Measurements from ENCODE around the gene GOPC.

- TF ChIP-seq CTCF (conservative IDR thresholded peaks at IDR 0.05; ENCODE audit: low read depth in 2 of 2) (no peak), POLR2AphosphoS5 (IDR thresholded peaks at IDR 0.05; ENCODE audit: low read depth) (no peak), EZH2 (IDR thresholded peaks at IDR 0.05; ENCODE audit: low read depth, unreplicated experiment) (no peak), CREB1 (CRISPR knock-in tag; IDR thresholded peaks at IDR 0.05; ENCODE audit: low read depth) (no peak), NANOG (IDR thresholded peaks at IDR 0.05; ENCODE audit: borderline replicate concordance) (no peak), REST (IDR thresholded peaks at IDR 0.05; ENCODE audit: unreplicated experiment) (no peak), ZNF331 (CRISPR knock-in tag; IDR thresholded peaks at IDR 0.05; ENCODE audit: low read depth) (no peak)
Measured at GRCh38 chr6:117590447-117590846, 11.9 kb downstream of the GOPC start.
